ENCODE measurements around the gene CALHM2.

Gene CALHM2

DNA sequence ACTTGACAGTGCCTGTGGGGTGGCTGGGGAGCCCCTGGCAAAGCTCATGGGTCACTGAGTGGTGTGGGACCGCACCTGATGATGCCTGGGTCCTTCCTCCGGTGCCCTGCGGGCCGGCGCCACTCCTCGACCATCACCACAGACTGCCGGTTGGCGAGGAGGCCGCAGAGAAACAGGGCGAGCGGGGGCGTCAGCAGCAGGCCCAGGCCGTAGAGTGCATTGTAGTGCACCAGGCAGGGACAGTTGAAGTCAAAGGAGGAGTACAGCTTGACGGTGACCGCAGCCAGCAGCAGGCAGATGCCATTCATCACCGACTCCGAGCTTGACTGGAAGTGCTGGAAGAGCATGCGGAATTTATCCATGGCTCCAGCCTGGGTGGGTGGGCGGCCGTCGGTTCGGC is 26.5 kb upstream of the CALHM2 start:
- FAIRE-seq (no peak), DNase-seq (ENCODE audit: insufficient read length, low spot score) (no peak)

DNA sequence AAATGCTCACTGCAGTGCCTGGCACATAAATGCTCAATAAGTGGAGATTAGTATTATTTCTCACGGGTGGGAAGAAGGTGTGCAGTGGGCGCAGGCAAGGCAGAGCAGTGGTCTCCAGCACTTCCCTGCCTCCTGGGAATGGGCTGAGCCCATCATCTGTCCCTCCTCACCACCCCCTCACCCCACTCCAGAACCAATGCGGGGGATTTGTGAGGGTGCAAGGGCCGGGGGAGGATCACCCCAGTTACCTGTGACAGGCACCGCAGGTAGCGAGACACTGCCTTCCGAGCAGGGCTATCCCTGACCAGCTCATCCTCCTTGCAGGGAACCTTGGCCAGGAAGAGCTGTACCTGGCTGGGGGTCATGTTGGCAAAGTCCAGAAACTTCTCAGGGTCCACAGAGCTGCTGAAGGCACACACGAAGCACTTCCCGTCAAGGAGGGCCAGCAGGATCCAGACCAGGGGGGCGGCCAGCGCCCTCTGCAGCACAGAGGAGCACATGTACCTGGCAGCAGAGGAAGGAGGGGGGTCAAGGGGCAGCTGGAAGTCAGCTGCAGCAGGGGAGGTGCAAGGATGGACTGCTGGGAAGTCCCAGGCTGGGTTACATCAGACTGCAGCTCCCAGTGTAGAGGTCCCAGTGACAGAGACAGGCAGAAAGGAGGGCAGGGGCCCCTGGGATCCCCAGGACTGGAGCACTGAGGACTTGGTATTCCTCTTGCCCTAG is 24.0 kb upstream of the CALHM2 start:
- DNase-seq (ENCODE audit: insufficient read length, low spot score) (no peak), FAIRE-seq (no peak)

DNA sequence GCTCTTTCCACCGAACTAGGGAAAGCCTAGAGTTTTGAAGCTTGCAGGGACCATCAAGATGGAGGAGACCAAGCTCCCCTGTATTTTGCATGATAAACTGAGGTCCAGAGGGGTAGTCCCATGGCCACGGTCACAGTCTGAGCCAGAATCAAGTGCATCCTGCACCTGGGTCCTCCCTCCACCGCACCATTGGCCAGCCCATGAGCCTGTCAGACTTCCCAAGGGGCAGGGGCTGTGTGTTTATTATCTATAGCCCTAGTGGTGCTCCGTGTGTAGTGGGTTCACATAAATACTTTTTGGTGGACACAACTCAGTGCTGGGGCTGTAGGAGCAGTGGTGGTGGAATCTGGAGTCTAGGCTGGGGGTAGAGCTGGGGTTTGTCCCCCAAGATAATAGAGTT is 23.3 kb upstream of the CALHM2 start:
- no peak for FAIRE-seq

DNA sequence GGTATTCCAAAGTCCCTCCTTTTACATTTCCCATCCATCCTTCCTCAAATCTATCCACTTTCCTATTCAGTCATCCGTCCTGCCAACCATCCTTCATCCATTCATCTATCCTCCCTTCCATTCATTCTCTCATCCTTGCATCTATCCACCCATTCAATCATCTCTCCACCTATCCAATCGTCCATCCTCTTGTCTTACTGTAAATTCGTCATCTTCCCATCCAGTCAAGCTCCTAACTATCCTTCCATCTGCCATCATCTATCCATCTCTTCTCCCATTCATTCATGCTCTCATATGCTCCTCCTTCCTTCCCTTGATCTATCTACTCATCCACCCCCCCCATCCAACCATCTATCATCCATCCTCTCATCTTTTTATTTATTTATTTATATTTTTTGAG is 21.9 kb upstream of the CALHM2 start:
- DNase-seq (ENCODE audit: insufficient read length, low spot score) (no peak), FAIRE-seq (no peak)

More for the DNA sequence above, 23.3 kb upstream of the CALHM2 start:
- DNase-seq (ENCODE audit: insufficient read length, low spot score): no peak

DNA sequence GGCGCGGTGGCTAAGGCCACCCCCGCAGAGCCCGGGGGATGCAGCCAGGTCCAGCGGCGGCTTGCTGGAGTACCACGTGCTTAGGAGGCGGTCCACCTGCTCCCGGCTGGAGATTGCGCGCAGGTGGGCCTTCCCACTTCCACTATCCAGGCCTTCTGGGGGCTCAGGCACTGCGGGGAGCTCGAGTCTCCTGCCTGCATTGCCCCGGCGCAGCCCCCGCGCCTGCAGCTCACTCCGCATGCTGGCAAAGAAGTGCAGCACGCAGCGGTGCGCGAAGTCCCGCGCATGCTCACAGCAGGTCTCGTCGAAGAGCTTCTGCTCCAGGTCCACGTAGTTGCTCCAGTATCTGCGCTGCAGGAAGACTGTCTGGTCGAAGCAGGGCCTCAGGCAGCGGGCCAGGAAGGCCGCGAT is 21.1 kb upstream of the CALHM2 start:
- DNase-seq (ENCODE audit: insufficient read length, low spot score): no peak
- no peak for FAIRE-seq

DNA sequence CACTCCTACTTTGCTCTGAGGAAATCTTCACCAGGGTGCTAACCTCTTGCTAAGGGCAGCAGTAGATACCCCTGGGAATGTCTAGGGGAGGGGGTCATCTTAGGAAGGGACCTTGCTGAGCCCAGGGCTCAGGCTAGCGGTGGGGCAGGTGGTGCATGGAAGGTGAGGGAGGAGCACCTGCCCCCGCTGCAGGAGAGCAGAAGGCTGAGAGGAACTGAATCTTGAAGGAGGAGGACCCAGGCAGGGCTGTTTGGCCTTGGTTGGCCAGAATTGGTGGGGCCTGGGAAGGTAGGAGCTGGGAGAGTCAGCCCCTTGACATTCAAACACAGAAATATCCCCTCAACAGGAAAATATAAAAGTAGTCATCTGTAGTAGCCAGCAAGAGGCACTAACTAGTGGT is 19.8 kb upstream of the CALHM2 start:
- DNase-seq (ENCODE audit: insufficient read length, low spot score) (no peak), FAIRE-seq (no peak)

DNA sequence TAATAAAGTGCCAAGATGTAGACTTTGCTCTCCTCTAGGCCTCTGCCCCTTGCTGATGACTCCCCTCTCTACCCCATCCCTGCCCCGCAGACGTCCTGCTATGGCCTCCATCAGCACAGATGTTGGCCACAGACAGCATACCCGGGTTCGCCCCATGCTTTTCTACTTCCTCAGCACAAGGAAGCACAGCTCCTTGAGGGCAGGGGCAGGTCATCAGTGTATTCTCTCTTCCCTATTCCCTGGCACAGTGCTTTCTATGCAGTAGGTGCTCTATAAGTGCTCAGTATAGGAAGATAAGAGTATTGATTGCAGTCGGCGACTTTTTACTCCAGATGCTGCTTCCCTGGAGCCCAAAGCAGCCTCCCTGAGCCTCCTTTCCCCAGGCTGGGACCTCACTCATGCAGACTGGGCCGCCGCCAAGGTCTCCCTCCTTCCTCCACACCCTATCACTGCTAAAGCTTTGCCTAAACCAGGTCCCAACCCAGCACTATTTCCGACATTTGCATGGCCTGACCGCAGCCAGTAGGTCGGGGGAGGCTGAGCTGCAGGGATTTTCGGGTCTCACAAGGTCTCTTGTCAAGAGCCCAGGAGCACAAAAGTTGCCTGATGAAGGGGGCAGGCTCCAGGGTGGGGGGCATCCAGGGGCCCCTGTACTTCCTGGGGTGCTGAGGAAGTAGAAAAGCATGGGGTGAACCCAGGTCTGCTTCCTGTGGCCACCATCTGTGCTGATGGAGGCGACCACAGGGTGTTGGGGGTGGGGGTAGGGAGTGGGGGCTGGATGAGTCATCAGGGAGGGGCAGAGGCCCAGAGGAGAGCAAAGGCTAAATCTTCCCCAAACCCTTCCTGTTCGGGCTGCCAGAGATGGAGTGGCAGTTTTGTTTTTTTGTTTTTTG is 18.8 kb upstream of the CALHM2 start:
- DNase-seq (ENCODE audit: insufficient read length, low spot score): no peak

DNA sequence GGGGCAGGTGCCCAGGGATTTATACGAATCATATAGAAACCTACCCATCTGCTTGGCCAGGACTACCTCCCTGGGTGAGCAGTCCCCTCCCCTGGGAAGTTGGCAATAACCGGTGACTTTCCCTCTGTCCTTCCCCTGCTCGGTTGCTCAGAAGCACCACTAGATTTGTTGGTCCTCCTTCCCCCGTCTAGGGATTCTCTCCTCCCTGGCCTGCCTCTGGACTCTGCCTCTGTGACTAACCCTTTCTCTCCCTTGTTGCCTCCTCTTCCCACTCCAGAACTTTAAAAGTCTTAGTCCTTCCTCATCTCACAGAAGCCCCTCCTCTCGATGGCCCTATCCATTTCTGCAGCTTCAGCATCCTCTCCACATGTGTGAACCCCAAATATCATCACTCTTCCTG is 17.0 kb upstream of the CALHM2 start:
- no peak for FAIRE-seq
- DNase-seq (ENCODE audit: insufficient read length, low spot score): no peak

More for the DNA sequence above, 18.8 kb upstream of the CALHM2 start:
- no peak for FAIRE-seq

DNA sequence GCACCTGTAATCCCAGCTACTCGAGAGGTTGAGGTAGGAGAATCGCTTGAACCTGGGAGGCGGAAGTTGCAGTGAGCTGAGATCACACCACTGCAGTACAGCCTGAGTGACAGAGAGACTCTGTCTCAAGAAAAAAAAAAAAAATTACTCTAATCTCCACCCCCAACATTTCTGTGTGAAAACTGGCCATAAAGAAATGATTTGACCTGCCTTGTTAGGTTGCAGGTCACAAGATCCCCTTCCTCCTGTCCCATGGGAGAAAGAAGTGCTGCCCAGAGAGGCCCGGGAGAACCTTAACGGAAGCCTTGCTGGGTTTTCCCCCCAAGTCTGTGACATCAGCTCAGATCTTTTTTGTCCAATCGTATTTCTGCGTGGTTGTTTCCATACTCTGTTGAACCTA is 15.2 kb upstream of the CALHM2 start:
- DNase-seq (ENCODE audit: insufficient read length, low spot score): no peak
- no peak for FAIRE-seq

DNA sequence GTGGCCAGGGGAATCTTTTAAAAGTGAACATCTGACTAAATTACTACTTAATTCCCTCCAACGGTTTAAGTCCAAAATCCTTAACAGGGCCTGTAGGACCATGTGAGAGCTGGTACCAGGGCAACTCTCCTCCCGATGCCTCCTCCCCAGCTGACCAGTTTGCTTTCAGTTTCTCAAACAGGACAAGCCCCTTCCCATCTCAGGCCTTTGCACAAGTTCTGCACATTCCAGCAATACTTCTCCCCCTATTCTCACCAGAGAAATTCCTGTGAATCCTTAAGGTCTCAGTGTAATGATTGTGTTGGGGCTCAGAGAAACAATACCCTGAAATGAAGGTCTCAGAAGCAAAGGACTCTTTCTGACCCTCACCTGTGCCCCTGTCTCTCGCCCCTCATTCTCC is 14.6 kb upstream of the CALHM2 start:
- FAIRE-seq (no peak), DNase-seq (ENCODE audit: insufficient read length, low spot score) (no peak)

DNA sequence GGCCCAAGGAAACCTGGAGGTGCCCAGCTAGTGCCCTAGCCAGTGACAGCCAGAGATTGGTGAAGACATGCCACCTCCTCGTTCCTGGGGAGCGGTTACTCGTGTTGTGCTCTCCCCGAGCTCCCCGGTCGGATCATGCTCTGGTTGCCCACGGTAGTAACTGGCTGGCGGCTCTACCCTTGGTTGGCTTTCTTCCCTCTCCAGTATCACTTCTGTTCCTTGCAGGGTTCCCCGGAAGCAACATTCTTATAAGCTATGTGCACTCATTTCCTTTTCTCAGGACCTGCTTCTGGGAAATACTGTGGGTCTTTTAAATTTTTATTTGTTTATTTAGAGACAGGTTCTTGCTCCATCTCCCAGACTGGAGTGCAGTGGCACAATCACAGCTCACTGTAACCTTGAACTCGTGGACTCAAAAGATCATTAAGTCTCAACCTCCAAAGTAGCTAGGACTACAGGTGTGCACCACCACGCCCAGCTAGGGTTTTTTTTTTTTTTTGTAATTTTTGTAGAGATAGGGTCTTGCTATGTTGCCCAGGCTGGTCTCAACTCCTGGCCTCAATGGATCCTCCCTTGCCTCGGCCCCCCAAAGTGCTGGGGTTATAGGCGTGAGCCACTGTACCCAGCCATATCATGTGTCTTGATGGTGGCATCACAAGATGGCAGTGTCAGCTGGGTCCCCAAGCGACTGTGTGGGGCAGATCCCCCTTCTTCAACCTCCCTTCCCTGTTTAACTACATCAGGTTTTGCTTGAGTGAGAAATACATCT is 13.4 kb upstream of the CALHM2 start:
- DNase-seq (ENCODE audit: insufficient read length, low spot score) (no peak), FAIRE-seq (no peak)

DNA sequence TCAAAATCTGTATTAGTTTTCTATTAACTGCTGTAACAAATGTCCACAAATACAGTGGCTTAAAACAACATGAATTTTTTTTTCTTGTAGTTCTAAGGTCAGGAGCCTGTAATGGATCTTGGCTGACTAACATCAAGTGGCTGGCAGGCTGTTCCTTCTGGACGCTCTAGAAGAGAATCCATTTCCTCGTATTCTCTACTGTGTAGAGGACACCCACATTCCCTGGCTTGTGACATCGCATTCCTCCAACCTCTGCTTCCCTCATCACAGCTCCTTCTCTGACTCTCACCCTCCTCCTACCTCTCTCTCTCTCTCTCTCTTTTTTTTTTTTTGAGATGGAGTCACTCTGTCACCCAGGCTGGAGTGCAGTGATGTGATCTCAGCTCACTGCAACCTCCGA is 11.3 kb upstream of the CALHM2 start:
- no peak for FAIRE-seq
- no peak for DNase-seq (ENCODE audit: insufficient read length, low spot score)

DNA sequence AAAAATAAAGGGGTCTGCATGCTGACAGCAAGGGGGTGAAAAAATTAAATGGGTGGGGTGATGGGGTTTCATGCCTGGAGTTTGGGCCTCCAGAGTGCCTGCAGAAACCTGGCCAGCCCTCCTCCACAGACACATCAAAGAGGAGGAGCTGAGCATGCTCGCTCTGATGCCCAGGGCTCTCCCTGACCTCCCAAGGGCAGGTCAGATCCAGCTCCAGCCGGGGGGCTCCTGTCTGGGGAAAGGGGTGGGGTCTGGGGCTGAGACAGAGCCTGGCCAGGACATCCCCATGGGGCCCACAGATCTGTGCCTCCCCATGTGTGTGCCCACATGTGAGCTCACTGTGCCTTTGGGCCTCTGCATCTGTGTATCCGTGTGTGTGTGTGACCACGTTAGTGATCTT is 7.4 kb upstream of the CALHM2 start:
- DNase-seq (ENCODE audit: insufficient read length, low spot score): no peak
- no peak for FAIRE-seq

DNA sequence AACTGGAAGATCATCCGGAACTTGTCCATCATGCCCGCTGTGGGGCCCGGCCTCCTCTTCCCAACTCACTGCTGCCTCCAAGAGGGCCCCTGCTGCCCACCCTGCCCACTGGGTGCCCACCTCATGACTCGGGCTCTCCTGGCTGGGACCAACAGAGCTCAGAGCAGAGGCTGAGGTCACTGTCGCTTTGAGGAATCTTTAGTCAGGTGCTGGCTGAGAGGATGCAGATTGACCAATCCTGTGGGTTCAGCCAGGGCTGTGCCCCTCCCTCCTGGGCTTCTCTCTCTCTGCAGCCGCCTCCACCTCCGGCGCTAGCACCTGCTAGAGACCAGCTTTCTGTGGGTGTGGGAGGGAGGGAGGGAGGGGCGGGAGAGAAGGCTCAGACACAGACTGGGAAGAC is 6.5 kb upstream of the CALHM2 start, which contains the start of gene CALHM1:
Gene CALHM1 (minus strand): TSS at position 181 of the 400 bp plus-strand sequence. CDS start 149 bp downstream, at position 32.
- DNase-seq (ENCODE audit: insufficient read length, low spot score) (no peak), FAIRE-seq (no peak)

DNA sequence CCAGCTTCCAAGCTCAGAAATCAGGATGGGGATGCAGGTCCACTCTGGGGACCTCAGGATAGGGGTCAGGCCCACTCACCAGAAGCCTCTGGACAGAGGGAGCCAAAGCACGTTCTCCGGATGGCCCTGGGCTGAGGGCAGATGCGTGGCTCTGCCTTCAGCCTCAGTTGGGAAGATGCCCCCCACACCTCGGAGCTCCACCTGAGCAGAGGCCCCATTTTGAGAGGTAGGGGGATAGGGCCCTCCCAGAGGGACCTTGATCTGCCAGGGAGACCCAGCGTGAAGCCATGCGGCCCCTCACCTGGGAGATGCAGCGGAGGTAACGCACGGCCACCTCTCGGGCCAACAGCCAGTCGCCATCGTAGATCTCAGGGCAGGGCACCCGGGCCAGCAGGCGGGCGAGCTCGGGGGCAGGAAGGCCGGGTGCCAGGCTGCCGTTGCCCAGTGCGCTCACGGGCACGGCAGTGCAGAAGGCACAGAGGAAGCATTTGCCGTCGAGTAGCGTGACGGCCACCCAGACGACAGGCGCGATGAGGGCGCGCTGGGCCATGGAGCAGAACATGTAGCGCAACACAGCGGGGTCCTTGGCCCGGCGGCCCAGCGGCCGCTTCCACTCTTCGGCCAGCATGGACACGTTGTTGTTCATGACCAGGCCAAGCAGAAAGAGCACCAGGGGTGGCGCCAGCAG is 5.9 kb upstream of the CALHM2 start:
- FAIRE-seq (no peak), DNase-seq (ENCODE audit: insufficient read length, low spot score) (no peak)

DNA sequence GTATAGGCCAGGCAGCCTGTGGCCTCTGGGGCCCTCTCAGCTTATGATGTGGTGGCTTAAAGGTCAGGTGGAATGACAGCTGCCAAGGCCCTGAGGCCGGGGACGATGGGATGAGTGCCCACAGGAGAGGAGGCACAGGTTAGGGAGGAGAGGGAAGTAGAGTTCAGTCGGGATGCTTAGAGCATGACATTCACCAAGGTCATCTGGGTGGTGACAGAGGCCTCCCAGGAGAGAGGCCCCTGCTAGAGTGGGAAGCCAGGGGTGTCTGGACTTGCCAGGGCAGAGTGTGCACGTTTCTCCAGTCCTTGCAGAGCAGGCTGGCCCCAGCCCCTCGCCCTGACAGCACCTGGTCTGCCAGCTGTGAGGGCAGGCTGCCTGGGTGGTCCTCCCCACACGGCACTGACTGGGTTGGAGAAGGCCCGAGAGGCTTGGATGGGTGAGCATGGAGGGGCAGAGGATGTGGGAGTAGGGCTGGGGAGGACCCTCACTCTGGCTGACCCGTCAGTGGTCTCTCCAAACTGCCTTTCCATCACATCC is 5.1 kb upstream of the CALHM2 start:
- DNase-seq (ENCODE audit: insufficient read length, low spot score) (no peak), FAIRE-seq (no peak)

DNA sequence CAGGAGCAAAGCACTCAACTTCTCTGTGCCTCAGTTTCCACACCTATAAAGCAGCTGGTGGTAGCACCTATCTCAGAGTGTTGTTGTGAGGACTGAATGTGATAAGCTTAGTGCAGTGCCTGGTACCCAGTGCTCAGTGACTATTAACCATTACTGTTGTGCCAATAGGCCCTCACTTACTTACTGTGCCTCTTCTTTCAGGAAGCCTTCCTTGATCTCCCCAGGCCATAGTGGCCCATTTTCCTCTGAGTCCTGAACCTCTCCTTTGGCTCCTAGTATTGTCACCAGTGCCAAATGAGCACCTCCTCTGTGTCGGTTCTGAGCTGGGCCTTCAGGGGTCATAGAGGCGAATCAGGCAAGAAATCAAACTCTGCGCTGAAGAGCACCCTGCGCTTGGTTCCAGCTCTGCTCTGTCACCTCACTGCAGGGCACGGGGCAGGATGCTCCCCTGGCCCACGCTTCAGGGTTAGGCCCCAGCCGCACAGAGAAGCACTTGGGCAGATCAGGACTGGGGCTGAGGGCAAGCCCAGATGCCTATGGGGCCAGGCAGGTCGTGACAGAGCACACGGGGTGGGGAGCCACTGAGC is 4.0 kb upstream of the CALHM2 start:
- DNase-seq (ENCODE audit: insufficient read length, low spot score) (no peak), FAIRE-seq (no peak)

DNA sequence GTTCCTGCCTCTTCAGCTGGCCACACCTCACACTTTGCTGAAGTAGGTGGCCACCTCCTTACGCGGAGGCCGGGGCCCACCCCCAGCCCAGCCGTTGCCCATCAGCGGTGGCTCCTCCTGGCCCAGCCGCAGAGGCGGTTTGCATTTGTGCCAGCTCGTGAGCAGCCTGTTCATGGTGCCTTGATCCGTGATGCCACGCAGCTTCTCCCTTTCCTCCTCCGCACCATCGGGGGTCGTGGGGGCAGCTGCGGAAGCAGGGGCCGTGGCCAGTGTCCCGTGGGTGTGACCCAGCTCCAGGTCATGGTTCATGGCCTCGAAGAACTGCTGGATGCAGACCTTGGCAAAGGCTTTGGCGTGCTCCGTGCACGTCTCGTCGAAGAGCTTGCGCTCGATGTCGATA is 3.1 kb upstream of the CALHM2 start:
- DNase-seq (ENCODE audit: insufficient read length, low spot score) (no peak), FAIRE-seq (no peak)

DNA sequence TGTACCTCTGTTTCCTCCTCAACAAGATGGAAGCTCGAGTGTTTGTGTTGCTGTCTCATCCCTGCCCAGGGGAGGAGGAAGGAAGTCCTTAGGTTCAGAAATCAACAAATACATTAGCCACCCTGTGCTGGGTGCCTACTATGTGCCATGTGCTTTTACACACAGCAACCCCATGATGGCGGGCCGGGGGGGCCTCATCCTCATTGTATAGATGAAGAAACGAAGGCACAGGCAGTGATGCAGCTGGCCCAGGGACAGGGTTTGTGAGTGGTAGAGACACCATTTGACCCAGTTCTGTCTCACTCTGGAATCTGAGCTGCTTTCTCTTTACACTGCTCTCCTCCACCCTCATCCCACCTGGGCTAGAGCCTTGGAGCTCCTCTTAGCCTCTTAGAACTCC is 1.9 kb upstream of the CALHM2 start:
- DNase-seq (ENCODE audit: insufficient read length, low spot score) (no peak), FAIRE-seq (no peak)

Measured in HTR-8/SVneo (cell line).